ENCODE measurements around the gene STK11IP.

Gene STK11IP

DNA sequence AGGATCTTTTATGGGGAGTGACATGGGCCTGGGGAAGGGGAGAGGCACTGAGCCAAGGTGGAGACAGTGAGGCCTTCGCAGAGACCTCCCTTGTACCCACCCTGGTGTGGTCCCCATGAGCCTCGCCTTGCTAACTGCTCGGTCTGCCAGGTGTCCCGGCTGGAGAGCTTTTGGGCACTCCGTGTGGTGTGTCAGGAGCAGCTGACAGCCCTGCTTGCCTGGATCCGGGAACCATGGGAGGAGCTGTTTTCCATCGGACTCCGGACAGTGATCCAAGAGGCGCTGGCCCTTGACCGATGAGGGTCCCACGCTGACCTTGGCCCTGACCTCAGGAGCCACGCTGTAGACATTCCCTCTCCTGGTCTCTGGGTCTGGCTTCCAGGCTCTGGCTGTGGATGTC lies 18.2 kb downstream of the STK11IP start:
- Histone ChIP-seq H4K20me1 (ENCODE audit: control insufficient read depth, insufficient read depth, low read depth, low read length) (no peaks in the 10 kb centered on the region), H3K4me1 (ENCODE audit: control insufficient read depth, low read length) (no peaks in the 10 kb centered on the region), H3K4me2 (ENCODE audit: low read length) (no peak overlapping the region), H3K79me2 (ENCODE audit: control insufficient read depth, low read length) (no peaks in the 10 kb centered on the region), H3K9me3 (ENCODE audit: control insufficient read depth, insufficient read depth, low read length) (no peaks in the 10 kb centered on the region), H3K36me3 (ENCODE audit: control insufficient read depth, low read length) (no peaks in the 10 kb centered on the region), H3K4me3 (ENCODE audit: low read length) (no peak overlapping the region), H3K27ac (ENCODE audit: low read depth, low read length) (no peak overlapping the region), H3F3A (ENCODE audit: control insufficient read depth, insufficient read depth) (no peaks in the 10 kb centered on the region), H3K27me3 (ENCODE audit: control insufficient read depth, low read length) (no peaks in the 10 kb centered on the region; the same call in 1 of the 2 replicates), H3K9me2 (replicated peaks; ENCODE audit: control insufficient read depth, low read length) (no peaks in the 10 kb centered on the region)
- TF ChIP-seq EZH2phosphoT487 (IDR thresholded peaks at IDR 0.05; ENCODE audit: borderline replicate concordance, low read length): no peak
- TF ChIP-seq, protein P1, sequence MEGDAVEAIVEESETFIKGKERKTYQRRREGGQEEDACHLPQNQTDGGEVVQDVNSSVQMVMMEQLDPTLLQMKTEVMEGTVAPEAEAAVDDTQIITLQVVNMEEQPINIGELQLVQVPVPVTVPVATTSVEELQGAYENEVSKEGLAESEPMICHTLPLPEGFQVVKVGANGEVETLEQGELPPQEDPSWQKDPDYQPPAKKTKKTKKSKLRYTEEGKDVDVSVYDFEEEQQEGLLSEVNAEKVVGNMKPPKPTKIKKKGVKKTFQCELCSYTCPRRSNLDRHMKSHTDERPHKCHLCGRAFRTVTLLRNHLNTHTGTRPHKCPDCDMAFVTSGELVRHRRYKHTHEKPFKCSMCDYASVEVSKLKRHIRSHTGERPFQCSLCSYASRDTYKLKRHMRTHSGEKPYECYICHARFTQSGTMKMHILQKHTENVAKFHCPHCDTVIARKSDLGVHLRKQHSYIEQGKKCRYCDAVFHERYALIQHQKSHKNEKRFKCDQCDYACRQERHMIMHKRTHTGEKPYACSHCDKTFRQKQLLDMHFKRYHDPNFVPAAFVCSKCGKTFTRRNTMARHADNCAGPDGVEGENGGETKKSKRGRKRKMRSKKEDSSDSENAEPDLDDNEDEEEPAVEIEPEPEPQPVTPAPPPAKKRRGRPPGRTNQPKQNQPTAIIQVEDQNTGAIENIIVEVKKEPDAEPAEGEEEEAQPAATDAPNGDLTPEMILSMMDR (IDR thresholded peaks at IDR 0.05; ENCODE audit: low read depth, low read length, poor library complexity, severe bottlenecking): no peak

DNA sequence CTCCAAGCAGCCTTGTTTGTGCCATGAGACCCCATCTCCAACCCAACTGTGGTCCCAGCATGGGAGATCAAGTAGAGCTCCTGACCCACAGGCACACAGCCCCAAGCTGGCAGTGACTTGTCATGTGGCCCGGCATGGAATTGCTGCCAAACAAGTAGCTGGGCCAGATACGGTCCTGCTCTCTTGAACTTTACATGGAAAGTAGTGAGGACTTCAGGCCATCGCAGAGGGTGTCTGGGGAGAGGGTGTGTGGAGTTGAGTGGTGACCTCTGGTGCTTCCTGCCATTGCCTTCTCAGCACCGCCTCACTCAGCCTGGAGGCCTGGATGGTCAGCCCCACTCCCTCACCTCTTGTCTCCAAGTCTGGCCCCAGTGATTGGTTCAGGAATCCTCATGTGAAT lies 18.9 kb downstream of the STK11IP start:
- Histone ChIP-seq H3K36me3 (ENCODE audit: control insufficient read depth, low read length) (no peaks in the 10 kb centered on the region), H3K4me3 (ENCODE audit: low read length) (no peak overlapping the region)

DNA sequence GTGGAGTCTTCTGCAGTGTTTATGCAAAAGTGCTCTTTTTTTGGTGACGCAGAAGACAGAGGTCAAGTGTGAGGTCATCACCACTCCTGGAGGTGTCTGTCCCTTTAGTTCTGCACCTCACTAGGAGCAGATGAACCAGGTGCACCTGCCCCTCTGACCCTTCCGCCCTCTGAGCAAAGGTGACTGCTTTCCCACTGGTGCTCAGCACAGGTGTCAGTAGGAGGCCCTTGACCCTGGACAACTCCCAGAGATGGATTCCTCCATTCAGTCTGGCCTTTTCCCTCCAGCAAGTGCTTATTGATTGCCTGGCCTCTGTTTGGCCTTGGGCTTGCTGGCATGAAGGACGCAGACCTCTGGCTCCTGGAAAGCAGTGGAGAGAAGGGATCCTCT lies 21.1 kb downstream of the STK11IP start:
- no peaks in the 10 kb centered on the region for H3K36me3 ChIP-seq (ENCODE audit: control insufficient read depth, low read length)
- H3K4me2 ChIP-seq (ENCODE audit: low read length): no peak overlapping the region
- H3K9me3 ChIP-seq (ENCODE audit: control insufficient read depth, insufficient read depth, low read length): no peaks in the 10 kb centered on the region
- peaks cover 9% of the 10 kb centered on the region for H3K27me3 ChIP-seq (ENCODE audit: control insufficient read depth, low read length)
- no peaks in the 10 kb centered on the region for H3F3A ChIP-seq (ENCODE audit: control insufficient read depth, insufficient read depth)
- no peak for TF ChIP-seq EZH2phosphoT487 (IDR thresholded peaks at IDR 0.05; ENCODE audit: borderline replicate concordance, low read length)
- TF ChIP-seq, protein P1 (IDR thresholded peaks at IDR 0.05; ENCODE audit: low read depth, low read length, poor library complexity, severe bottlenecking): no peak
- no peaks in the 10 kb centered on the region for H4K20me1 ChIP-seq (ENCODE audit: control insufficient read depth, insufficient read depth, low read depth, low read length)
- no peaks in the 10 kb centered on the region for H3K4me1 ChIP-seq (ENCODE audit: control insufficient read depth, low read length)
- H3K4me3 ChIP-seq (ENCODE audit: low read length): no peak overlapping the region
- H3K27ac ChIP-seq (ENCODE audit: low read depth, low read length): no peak overlapping the region
- H3K79me2 ChIP-seq (ENCODE audit: control insufficient read depth, low read length): no peaks in the 10 kb centered on the region
- no peaks in the 10 kb centered on the region for H3K9me2 ChIP-seq (replicated peaks; ENCODE audit: control insufficient read depth, low read length)

More for the DNA sequence above, 18.9 kb downstream of the STK11IP start:
- no peaks in the 10 kb centered on the region; the same call in 1 of the 2 replicates for H3K27me3 ChIP-seq (ENCODE audit: control insufficient read depth, low read length)
- H3F3A ChIP-seq (ENCODE audit: control insufficient read depth, insufficient read depth): no peaks in the 10 kb centered on the region
- no peaks in the 10 kb centered on the region for H3K79me2 ChIP-seq (ENCODE audit: control insufficient read depth, low read length)
- no peak overlapping the region for H3K27ac ChIP-seq (ENCODE audit: low read depth, low read length)
- no peaks in the 10 kb centered on the region for H4K20me1 ChIP-seq (ENCODE audit: control insufficient read depth, insufficient read depth, low read depth, low read length)
- H3K9me2 ChIP-seq (replicated peaks; ENCODE audit: control insufficient read depth, low read length): no peaks in the 10 kb centered on the region
- H3K9me3 ChIP-seq (ENCODE audit: control insufficient read depth, insufficient read depth, low read length): no peaks in the 10 kb centered on the region
- TF ChIP-seq EZH2phosphoT487 (IDR thresholded peaks at IDR 0.05; ENCODE audit: borderline replicate concordance, low read length): no peak
- TF ChIP-seq, protein P1 (IDR thresholded peaks at IDR 0.05; ENCODE audit: low read depth, low read length, poor library complexity, severe bottlenecking): no peak
- H3K4me2 ChIP-seq (ENCODE audit: low read length): no peak overlapping the region
- no peaks in the 10 kb centered on the region for H3K4me1 ChIP-seq (ENCODE audit: control insufficient read depth, low read length)
